ENCODE results near the gene POR.
"Not testable (repeated sequence)": the region's sequence is repeated elsewhere in the genome, so short reads cannot be mapped to it uniquely, and the experiment has no call there.

The POR gene

GRCh38 chr7:75870557-75871161 is 44.3 kb upstream of the POR start:
- DNase-seq (ENCODE audit: low read depth in 2 of 2) = no peak
- TF ChIP-seq, protein P1, sequence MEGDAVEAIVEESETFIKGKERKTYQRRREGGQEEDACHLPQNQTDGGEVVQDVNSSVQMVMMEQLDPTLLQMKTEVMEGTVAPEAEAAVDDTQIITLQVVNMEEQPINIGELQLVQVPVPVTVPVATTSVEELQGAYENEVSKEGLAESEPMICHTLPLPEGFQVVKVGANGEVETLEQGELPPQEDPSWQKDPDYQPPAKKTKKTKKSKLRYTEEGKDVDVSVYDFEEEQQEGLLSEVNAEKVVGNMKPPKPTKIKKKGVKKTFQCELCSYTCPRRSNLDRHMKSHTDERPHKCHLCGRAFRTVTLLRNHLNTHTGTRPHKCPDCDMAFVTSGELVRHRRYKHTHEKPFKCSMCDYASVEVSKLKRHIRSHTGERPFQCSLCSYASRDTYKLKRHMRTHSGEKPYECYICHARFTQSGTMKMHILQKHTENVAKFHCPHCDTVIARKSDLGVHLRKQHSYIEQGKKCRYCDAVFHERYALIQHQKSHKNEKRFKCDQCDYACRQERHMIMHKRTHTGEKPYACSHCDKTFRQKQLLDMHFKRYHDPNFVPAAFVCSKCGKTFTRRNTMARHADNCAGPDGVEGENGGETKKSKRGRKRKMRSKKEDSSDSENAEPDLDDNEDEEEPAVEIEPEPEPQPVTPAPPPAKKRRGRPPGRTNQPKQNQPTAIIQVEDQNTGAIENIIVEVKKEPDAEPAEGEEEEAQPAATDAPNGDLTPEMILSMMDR (IDR thresholded peaks at IDR 0.05; ENCODE audit: low read depth, low read length) = no peak
- H3K4me3 ChIP-seq (replicated peaks in 1 of 2; ENCODE audit: low read depth in 2 of 2, low read length in 2 of 2) = no peak overlapping the region

- peak in 1 of 2 donors; percentile 31 for DNase-seq (ENCODE audit: low read depth in 2 of 2)
- TF ChIP-seq, protein P1 (IDR thresholded peaks at IDR 0.05; ENCODE audit: low read depth, low read length) = no peak
- H3K4me3 ChIP-seq (replicated peaks in 1 of 2; ENCODE audit: low read depth in 2 of 2, low read length in 2 of 2) = no peak overlapping the region
Measured at GRCh38 chr7:75872073-75872782, 42.7 kb upstream of the POR start.

GRCh38 chr7:75874180-75874579 is 40.8 kb upstream of the POR start:
- DNase-seq (ENCODE audit: low read depth in 2 of 2); H3K4me3 ChIP-seq (replicated peaks in 1 of 2; ENCODE audit: low read depth in 2 of 2, low read length in 2 of 2): not testable (repeated sequence)

DNA sequence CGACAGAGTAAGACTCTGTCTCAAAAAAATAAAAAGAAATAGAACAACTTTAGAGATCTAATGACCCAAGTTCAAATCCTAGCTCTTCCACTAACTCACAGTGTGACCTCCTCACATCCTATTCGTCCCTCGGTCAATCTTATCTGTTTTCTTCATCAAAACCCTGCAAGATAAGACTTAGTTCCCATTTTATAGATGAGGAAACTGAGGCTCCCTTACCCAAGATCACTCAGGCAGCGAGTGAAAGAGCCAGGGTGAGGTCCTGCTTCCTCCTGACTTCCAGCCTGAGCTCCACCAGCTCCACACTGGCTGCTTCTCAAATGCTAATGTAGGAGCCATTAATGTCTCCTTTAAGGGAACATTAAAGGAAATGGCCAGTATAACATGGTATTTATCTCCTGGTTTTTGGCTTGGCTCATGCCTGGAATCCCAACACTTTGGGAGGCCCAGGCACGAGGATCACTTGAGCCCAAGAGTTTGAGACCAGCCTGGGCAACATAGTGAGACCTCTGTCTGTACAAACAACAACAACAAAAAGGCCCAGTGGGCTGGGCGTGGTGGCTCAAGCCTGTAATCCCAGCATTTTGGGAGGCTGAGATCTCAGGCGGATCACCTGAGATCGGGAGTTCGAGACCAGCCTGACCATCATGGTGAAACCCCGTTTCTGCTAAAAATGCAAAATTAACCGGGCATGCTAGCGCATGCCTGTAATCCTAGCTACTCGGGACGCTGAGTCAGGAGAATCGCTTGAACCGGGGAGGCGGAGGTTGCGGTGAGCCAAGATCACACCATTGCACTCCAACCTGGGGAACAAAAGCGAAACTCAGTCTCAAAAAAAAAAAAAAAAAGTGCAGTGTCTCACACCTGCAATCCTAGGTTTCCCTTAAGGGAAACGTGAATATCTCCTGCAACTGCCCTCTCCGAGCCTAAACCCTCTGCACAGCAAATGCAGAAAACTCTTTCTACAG is 39.6 kb upstream of the POR start:
- H3K4me3 ChIP-seq (replicated peaks in 1 of 2; ENCODE audit: low read depth in 2 of 2, low read length in 2 of 2) = no peak overlapping the region
- TF ChIP-seq, protein P1 (IDR thresholded peaks at IDR 0.05; ENCODE audit: low read depth, low read length) = no peak
- DNase-seq (ENCODE audit: low read depth in 2 of 2) = no peak

DNA sequence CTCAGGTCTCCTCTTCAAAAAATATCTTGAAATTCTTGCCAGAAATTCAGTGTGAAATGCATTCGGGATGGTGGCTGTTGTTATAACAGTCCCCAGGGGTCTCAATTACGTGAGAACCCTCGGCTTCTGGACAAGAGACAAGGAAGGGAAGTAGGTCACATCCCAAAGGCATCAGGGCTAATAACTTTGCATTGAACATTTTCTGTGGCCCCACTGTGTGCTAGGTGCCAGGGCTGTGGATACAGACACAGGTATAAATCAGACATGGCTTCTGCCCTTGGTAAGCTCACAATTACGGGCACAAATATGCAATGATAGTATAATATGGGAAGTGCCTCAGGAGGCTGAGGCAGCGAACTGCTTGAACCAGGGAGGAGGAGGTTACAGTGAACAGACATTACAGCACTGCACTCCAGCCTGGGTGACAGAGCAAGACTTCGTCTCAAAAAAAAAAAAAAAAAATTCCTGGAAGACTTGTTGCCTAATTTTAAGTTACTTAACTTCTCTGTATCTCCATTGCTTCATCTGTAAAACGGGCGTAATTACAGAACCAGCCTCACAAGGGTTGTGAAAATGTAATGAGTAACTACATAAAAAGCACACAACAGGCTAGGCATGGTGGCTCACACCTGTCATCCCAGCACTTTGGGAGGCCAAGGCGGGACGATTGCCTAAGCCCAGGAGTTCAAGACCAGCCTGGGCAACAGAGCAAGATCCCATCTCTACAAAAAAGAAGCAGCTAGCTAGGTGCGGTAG is 38.7 kb upstream of the POR start:
- peak in 1 of 2 donors; percentile 29 for DNase-seq (ENCODE audit: low read depth in 2 of 2)
- TF ChIP-seq, protein P1 (IDR thresholded peaks at IDR 0.05; ENCODE audit: low read depth, low read length) = no peak
- H3K4me3 ChIP-seq (replicated peaks in 1 of 2; ENCODE audit: low read depth in 2 of 2, low read length in 2 of 2) = no peak overlapping the region

GRCh38 chr7:75878312-75878768 is 36.6 kb upstream of the POR start:
- TF ChIP-seq, protein P1 (IDR thresholded peaks at IDR 0.05; ENCODE audit: low read depth, low read length) = no peak

More at GRCh38 chr7:75878312-75878768, 36.6 kb upstream of the POR start:
- peak overlapping the region; percentile 28 to 51 for H3K4me3 ChIP-seq (replicated peaks in 1 of 2; ENCODE audit: low read depth in 2 of 2, low read length in 2 of 2)
- DNase-seq (ENCODE audit: low read depth in 2 of 2) = no peak

Measured in cardiac fibroblast (primary cell).